ENCODE data around the gene FYB1. TPM values are rescaled to one million over a fixed set of nuclear protein-coding genes. Genes with fewer than 3 reads are reported as not detected.
"Not testable (repeated sequence)": the region's sequence is repeated elsewhere in the genome, so short reads cannot be mapped to it uniquely, and the experiment has no call there.

Gene FYB1
- total RNA-seq, 1 donor from 2014 or later, result 84.9 TPM

DNA sequence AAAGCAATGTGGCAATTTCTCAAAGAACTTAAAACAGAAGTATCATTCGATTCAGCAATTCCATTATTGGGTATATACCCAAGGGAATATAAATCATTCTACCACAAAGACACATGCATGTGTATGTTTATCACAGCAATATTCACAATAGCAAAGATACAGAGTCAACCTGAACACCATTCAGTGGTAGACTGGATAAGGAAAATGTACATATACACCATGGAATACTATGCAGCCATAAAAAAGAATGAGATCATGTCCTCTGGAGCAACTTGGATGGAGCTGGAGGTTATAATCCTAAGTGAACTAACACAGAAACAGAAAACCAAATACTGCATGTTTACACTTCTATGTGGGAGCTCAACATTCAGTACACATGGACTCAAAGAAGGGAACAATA, 21.4 kb upstream of the FYB1 start:
- no peak overlapping the region for H3K4me3 Mint-ChIP-seq
- no peak overlapping the region for H3K27ac Mint-ChIP-seq
- H3K27me3 Mint-ChIP-seq, result peaks cover 4% of the 10 kb centered on the region
- peaks cover 3% of the 10 kb centered on the region for H3K4me1 Mint-ChIP-seq
- no peak for DNase-seq
- no peaks in the 10 kb centered on the region for H3K36me3 Mint-ChIP-seq (ENCODE audit: low read depth)
- peaks cover 16% of the 10 kb centered on the region for H3K9me3 Mint-ChIP-seq
- intact Hi-C loops (cut with micrococcal nuclease), result no loop called here

DNA sequence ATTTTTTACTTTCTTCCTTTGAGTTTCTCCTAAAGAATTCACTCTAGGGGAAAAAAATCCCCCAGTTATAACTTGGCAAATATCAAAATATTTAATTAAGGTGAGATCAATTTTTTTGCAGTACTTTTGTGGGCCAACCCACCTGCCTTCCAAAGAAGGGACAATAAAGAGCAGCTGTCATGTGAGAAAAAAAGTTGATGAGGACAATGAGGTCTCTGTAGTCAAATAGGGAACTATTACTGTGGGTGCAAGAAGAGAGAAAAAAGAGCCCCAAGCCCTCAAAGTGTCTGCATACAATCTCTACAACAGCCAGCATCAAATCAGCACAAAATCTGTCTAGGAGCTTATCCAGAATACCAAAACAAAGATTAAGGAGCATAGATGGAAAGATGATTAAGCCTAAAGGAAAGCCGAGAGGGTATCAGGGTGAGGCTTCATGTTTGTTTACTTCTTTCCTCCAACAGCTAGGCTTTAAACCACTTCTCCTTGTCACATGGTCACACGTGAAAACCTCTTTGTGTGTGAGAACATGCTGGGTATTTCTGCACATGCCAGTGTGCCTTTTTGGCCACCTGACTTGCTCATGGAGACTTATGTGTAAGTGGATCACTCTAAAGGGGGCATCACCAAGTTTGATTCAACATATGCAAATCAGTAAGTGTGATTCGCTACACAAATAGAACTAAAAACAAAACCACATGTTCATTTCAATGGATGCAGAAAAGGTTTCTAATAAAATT, 19.2 kb upstream of the FYB1 start:
- no peak overlapping the region for H3K4me3 Mint-ChIP-seq
- no peak overlapping the region for H3K27ac Mint-ChIP-seq
- peaks cover 3% of the 10 kb centered on the region for H3K4me1 Mint-ChIP-seq

DNA sequence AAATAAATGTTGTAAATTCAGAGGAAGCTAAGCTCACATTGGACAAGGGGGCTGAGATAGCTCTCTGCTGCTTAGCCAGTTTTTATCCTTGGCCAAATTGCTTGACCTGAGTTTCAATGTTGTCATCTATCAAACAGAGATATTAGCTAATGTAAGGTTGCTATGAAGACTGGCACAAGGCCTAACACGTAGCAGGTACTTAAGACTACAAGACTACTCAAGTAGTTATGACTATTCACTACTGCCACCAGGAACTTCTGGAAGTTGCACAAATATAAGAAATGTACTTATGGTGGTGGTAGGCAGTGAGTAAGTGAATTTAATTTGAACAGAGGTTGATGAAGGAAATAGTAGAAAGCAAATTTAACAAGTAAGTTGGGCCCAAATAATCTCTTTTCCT, 17.4 kb upstream of the FYB1 start:
- peaks cover 8% of the 10 kb centered on the region for H3K4me1 Mint-ChIP-seq
- H3K27me3 Mint-ChIP-seq, result no peaks in the 10 kb centered on the region
- intact Hi-C loops (cut with micrococcal nuclease), result no loop called here

More for the DNA sequence above, 19.2 kb upstream of the FYB1 start:
- Mint-ChIP-seq H3K9me3 (peaks cover 10% of the 10 kb centered on the region), H3K27me3 (no peaks in the 10 kb centered on the region), H3K36me3 (ENCODE audit: low read depth) (no peaks in the 10 kb centered on the region)
- no peak for DNase-seq
- intact Hi-C loops (cut with micrococcal nuclease), result no loop called here

DNA sequence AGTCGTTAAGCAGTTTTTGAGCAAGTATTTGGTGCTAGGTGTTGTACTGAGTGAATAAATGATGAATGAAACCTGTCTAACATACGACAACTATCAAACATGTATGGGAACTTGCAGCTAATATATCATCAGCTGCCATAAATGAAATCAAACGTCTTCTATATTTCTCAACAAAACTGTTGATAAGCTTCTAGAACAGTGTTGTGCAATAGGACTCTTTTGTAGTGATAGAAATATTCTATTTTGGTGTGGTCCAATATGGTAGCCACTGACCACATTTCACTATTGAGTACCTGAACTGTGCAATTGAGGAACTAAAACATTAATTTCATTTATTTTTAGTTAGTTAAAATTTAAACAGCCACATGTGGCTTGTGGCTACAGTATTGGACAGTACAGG, 16.3 kb upstream of the FYB1 start:
- Mint-ChIP-seq H3K27me3 (no peaks in the 10 kb centered on the region), H3K9me3 (peaks cover 9% of the 10 kb centered on the region), H3K27ac (no peak overlapping the region), H3K4me3 (no peak overlapping the region), H3K4me1 (peaks cover 12% of the 10 kb centered on the region), H3K36me3 (ENCODE audit: low read depth) (no peaks in the 10 kb centered on the region)
- DNase-seq, result no peak
- intact Hi-C loops (cut with micrococcal nuclease), result no loop called here

More for the DNA sequence above, 17.4 kb upstream of the FYB1 start:
- Mint-ChIP-seq H3K36me3 (ENCODE audit: low read depth) (no peaks in the 10 kb centered on the region), H3K4me3 (no peak overlapping the region), H3K27ac (no peak overlapping the region), H3K9me3 (peaks cover 13% of the 10 kb centered on the region)
- DNase-seq, result no peak

DNA sequence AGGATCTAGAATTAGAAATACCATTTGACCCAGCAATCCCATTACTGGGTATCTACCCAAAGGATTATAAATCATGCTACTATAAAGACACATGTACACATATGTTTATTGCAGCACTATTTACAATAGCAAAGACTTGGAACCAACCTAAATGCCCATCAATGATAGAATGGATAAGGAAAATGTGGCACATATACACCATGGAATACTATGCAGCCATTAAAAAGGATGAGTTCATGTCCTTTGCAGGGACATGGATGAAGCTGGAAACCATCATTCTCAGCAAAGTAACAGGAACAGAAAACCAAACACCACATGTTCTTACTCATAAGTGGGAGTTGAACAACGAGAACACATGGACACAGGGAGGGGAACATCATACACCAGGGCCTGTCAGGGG, 15.1 kb upstream of the FYB1 start:
- H3K27ac Mint-ChIP-seq; H3K27me3 Mint-ChIP-seq; H3K9me3 Mint-ChIP-seq; DNase-seq; H3K36me3 Mint-ChIP-seq (ENCODE audit: low read depth); H3K4me3 Mint-ChIP-seq; intact Hi-C loops (cut with micrococcal nuclease): not testable (repeated sequence)
- H3K4me1 Mint-ChIP-seq, result peaks cover 12% of the 10 kb centered on the region

DNA sequence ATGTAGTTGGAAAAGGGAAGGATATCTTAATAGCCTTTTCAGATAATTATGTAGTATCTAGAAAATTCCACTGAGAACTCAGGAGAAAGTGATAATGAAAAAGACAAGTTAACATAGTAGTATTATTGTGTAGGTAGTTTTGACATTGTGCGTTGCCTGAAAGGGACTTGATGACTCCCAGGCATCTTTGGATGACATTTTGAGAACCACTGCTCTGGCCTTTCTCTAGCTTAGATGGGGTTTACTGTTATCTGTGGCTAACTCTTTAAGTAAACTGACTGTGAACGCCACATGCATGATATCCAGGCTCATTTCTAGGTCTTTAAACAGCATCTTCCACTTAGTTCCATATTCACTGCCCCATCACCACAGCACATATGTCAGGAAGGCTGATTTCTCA, 14.4 kb upstream of the FYB1 start:
- no peak overlapping the region for H3K27ac Mint-ChIP-seq
- peaks cover 12% of the 10 kb centered on the region for H3K4me1 Mint-ChIP-seq
- no peak overlapping the region for H3K4me3 Mint-ChIP-seq
- H3K27me3 Mint-ChIP-seq, result no peaks in the 10 kb centered on the region
- intact Hi-C loops (cut with micrococcal nuclease), result no loop called here
- peaks cover 8% of the 10 kb centered on the region for H3K9me3 Mint-ChIP-seq
- H3K36me3 Mint-ChIP-seq (ENCODE audit: low read depth), result no peaks in the 10 kb centered on the region
- DNase-seq, result no peak

GRCh38 chr5:39231705-39232525, 12.6 kb upstream of the FYB1 start:
- peak overlapping the region; percentile 88 for H3K27ac Mint-ChIP-seq
- intact Hi-C loops (cut with micrococcal nuclease), result loop anchor here (1.0 kb wide), 1 partner anchor 24 kb away; no protein-coding TSS in a partner anchor
- peak; percentile 62 for DNase-seq
- peaks cover 5% of the 10 kb centered on the region for H3K9me3 Mint-ChIP-seq
- peak overlapping the region; percentile 45 for H3K4me3 Mint-ChIP-seq
- no peaks in the 10 kb centered on the region for H3K27me3 Mint-ChIP-seq
- peaks cover 10% of the 10 kb centered on the region for H3K4me1 Mint-ChIP-seq
- H3K36me3 Mint-ChIP-seq (ENCODE audit: low read depth), result no peaks in the 10 kb centered on the region

DNA sequence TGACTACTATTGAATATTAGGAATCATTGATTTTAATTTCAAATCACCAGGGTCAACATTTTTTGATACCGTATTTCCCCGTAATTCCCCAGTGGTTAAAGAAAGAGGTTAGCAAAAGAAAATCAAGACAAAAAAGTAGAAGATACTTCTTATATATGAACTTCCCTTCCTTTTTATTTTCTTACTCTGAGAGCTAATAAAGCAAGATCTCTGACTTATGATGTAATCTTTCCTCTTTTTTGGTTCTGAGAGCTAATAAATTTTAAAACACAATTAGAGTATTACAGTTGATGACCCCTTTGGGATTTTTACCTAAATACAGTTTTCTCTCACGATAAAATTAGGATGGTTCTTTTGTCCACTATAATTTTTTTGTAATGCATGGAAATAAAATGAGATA, 9.2 kb upstream of the FYB1 start:
- no peak for DNase-seq
- H3K27me3 Mint-ChIP-seq, result no peaks in the 10 kb centered on the region
- H3K4me1 Mint-ChIP-seq, result peaks cover 23% of the 10 kb centered on the region
- H3K36me3 Mint-ChIP-seq (ENCODE audit: low read depth), result no peaks in the 10 kb centered on the region
- H3K9me3 Mint-ChIP-seq, result peaks cover 3% of the 10 kb centered on the region
- no peak overlapping the region for H3K27ac Mint-ChIP-seq
- H3K4me3 Mint-ChIP-seq, result no peak overlapping the region
- intact Hi-C loops (cut with micrococcal nuclease), result no loop called here

DNA sequence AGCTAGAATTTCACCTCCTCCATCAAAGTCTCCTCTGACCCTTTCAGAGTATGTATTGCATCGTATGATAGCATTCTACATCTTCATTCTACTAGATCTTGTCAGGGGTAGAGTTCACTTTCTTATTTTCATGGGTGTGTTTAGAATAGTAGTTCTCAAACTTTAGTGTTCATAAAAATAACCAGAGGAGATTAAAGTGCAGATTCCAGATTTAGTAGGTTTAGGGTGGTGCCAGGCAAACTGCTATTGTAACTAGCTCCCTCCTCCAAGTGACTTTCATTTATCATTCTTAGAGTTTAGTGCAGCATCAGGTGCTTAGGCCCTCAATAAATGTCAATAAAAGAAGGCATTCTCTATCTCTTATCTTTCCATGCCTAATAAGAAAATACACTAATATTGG, 7.2 kb upstream of the FYB1 start:
- Mint-ChIP-seq H3K4me3 (peak overlapping the region; percentile 1), H3K4me1 (peaks cover 17% of the 10 kb centered on the region), H3K36me3 (ENCODE audit: low read depth) (no peaks in the 10 kb centered on the region), H3K9me3 (no peaks in the 10 kb centered on the region), H3K27ac (no peak overlapping the region), H3K27me3 (no peaks in the 10 kb centered on the region)
- DNase-seq, result no peak
- intact Hi-C loops (cut with micrococcal nuclease), result no loop called here

GRCh38 chr5:39226100-39226451, 6.7 kb upstream of the FYB1 start:
- intact Hi-C loops (cut with micrococcal nuclease), result no loop called here
- H3K36me3 Mint-ChIP-seq (ENCODE audit: low read depth), result no peaks in the 10 kb centered on the region
- no peaks in the 10 kb centered on the region for H3K27me3 Mint-ChIP-seq
- no peak overlapping the region for H3K27ac Mint-ChIP-seq
- peaks cover 14% of the 10 kb centered on the region for H3K4me1 Mint-ChIP-seq
- peak overlapping the region; percentile 1 for H3K4me3 Mint-ChIP-seq
- no peak for DNase-seq
- no peaks in the 10 kb centered on the region for H3K9me3 Mint-ChIP-seq

DNA sequence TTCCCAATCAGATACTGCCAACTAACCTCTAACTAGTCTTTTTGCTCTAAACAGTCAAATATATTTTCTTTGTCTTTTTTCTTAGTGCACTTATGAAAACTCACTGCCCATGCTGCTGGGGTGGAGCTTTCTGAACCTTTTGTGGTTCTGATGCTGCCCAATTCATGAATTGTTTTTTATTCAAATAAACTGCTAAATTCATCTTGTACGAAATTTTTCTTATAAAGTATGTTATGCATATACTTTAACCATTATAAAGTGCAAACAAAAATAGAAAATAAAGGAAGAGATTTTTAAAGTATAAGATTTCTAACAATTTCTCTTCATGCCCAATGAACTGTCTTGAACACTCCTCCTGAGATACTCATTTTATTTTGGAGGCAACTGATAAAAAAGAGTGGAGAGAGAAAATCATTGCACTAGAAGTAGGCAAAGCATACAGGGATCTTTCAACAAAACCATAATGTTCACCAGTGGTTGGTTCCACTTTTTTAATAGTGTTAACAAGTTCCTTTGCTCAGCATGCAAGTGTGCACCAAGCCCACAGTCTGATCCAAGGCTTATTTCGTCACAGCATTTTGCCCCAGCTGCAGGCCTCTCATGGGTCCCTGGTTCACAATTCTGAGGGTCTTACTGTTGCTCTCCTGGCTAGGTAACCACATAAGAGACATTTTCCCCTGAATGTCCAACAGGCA, 6.2 kb upstream of the FYB1 start:
- no peaks in the 10 kb centered on the region for H3K27me3 Mint-ChIP-seq
- intact Hi-C loops (cut with micrococcal nuclease), result no loop called here
- H3K4me1 Mint-ChIP-seq, result peaks cover 14% of the 10 kb centered on the region
- H3K36me3 Mint-ChIP-seq (ENCODE audit: low read depth), result no peaks in the 10 kb centered on the region
- H3K4me3 Mint-ChIP-seq, result no peak overlapping the region
- DNase-seq, result no peak
- H3K9me3 Mint-ChIP-seq, result no peaks in the 10 kb centered on the region
- H3K27ac Mint-ChIP-seq, result no peak overlapping the region

DNA sequence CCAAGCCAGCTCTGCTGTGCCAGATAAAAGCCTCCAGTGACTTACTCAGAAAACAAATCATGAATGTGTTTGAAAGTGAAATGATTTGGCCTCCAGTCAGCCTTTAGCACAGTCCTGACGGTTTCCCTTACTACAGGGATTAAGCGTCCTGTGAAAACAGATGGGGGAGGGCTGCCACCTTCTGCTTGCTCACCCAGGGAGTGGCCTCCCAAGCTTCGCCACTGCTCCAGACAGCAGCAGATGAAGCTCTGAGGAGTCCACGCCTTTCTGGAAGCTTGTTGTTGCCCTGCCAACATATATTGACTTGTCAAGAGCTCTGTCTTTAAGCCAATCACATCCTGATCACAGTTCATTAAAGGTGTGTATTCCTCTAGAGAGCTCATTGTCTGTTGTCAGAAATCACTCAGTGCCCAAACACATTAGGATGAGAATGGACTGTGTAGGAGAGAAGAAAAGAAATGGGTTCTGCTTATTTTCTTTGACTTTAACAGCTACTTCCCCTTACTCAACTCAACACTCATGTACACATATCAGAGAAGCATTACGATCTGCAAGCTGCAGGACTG, 4.9 kb upstream of the FYB1 start:
- DNase-seq, result no peak
- Mint-ChIP-seq H3K27ac (no peak overlapping the region), H3K27me3 (no peaks in the 10 kb centered on the region), H3K4me1 (peaks cover 14% of the 10 kb centered on the region), H3K4me3 (no peak overlapping the region), H3K9me3 (no peaks in the 10 kb centered on the region), H3K36me3 (ENCODE audit: low read depth) (no peaks in the 10 kb centered on the region)
- intact Hi-C loops (cut with micrococcal nuclease), result no loop called here

DNA sequence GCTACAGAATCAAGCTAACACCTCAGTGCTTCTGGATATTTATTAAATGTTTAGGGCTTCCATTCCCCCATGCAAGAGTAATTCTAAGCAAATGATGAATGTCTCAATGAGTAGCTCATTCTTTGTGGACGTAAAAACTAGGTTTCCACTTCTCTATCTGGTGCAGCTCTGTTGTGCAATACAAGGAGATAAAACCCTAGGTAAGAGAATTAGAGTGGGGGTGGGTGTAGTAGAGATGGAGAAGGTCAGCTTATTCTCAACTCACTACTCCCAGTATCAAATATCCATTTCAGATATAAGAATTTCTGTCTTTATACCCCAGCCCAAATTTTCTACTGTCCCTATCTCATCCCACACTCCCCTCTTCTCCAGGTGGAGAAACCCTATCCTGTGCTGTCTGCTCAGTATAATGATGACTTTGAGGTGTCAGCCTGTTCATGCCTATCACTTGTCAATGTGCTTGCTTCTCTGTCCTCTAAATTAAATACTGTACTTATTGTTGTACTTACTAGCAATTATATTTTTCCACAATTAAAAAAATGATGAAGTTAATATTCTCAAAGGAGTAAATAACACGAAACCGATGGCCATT, 4.3 kb upstream of the FYB1 start:
- no peaks in the 10 kb centered on the region for H3K36me3 Mint-ChIP-seq (ENCODE audit: low read depth)
- intact Hi-C loops (cut with micrococcal nuclease), result no loop called here
- H3K4me1 Mint-ChIP-seq, result peaks cover 16% of the 10 kb centered on the region

More for the DNA sequence above, 4.3 kb upstream of the FYB1 start:
- no peak for DNase-seq
- Mint-ChIP-seq H3K27ac (no peak overlapping the region), H3K27me3 (no peaks in the 10 kb centered on the region), H3K9me3 (no peaks in the 10 kb centered on the region), H3K4me3 (no peak overlapping the region)
